ENCODE data around the gene G6PC3. TPM values are rescaled to one million over a fixed set of nuclear protein-coding genes. Genes with fewer than 3 reads are reported as not detected.

The G6PC3 gene
- total RNA-seq, 4 donors from 2014 or later, result 10.3 to 23.3 (median 17.2) TPM

DNA sequence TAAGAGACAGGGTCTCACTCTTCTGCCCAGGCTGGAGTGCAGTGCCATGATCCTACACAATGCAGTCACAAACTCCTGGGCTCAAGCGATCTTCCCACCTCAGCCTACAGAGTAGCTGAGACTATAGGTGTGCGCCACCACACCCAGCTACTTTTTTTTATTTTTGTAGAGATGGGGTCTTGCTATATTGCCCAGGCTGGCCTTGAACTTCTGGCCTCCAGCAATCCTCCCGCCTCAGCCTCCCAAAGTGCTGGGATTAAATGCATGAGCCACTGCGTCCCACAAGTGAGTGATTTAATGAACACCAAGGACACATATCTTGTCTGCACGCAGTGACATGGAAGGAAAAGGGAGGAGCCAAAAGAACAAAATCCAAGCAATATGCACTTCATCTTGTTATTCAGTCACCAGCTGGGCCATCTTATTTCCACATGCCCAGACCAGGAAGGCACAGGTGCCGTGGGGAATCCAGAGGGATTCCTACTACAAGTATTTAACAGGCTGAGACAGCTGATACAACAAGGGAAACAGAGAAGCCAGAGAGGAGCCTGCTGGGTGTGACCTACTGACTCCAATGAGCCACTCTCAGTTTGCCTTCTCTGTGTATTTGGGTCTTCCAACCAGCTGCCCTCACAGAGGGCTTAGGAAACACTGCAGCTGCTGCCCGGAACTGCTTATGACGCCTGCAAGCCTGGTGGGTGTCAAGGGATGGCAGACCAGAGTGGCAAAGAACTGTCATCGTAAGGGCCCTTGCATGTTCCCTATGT, 21.1 kb upstream of the G6PC3 start:
- intact Hi-C loops (cut with DNase I), result no loop called here
- Histone ChIP-seq H3K4me1 (peaks cover 0 to 14% (median 6%) of the 10 kb centered on the region in 3 donors), H3K36me3 (peaks cover 0 to 84% (median 36%) of the 10 kb centered on the region in 3 donors), H3K4me3 (no peak overlapping the region), H3K9me3 (no peaks in the 10 kb centered on the region), H3K27ac (no peak overlapping the region), H3K27me3 (no peaks in the 10 kb centered on the region)
- WGBS, 2 donors, result 91 to 96% methylated on average over 9 of the region's 9 CpGs
- no peak for TF ChIP-seq POLR2A (IDR thresholded peaks at IDR 0.05)
- TF ChIP-seq, protein P1, sequence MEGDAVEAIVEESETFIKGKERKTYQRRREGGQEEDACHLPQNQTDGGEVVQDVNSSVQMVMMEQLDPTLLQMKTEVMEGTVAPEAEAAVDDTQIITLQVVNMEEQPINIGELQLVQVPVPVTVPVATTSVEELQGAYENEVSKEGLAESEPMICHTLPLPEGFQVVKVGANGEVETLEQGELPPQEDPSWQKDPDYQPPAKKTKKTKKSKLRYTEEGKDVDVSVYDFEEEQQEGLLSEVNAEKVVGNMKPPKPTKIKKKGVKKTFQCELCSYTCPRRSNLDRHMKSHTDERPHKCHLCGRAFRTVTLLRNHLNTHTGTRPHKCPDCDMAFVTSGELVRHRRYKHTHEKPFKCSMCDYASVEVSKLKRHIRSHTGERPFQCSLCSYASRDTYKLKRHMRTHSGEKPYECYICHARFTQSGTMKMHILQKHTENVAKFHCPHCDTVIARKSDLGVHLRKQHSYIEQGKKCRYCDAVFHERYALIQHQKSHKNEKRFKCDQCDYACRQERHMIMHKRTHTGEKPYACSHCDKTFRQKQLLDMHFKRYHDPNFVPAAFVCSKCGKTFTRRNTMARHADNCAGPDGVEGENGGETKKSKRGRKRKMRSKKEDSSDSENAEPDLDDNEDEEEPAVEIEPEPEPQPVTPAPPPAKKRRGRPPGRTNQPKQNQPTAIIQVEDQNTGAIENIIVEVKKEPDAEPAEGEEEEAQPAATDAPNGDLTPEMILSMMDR (IDR thresholded peaks at IDR 0.05), result no peak
- DNase-seq, result no peak

DNA sequence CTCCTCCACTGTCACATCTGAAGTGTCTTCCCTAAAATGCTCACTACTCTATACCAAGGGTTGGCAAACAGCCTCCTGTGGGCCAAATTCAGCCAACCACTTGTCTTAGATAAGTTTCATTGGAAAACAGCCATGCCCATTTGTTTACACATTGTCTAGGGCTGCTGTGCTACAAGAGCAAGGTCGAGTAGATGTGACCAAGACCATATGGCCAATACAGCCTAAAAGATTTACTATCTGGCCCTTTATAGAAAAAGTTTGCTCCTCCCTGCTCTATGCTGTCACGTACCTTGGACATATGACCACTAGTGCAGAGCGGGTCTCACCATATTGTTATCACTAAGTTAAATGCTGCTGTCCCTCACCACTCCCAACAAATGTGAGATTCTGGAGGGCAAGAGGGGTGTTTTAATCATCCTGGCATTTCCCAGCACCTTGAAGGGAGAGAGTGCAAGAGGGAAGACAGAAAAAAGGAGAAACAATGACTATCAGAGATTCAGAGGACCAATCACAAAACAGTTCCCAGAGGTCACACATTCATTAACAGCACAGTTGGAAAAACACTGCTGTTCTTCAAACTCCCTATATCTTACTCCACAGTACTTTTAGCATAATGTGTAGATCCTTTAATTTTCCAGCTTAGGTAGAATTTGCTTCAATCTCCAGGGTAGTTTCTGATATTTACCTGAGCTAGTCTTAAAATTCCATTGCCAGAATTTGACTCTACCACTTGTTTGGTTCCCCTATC, 17.2 kb upstream of the G6PC3 start:
- TF ChIP-seq, protein P1 (IDR thresholded peaks at IDR 0.05), result no peak
- TF ChIP-seq POLR2A (IDR thresholded peaks at IDR 0.05), result no peak
- no peaks in the 10 kb centered on the region for H3K27me3 ChIP-seq
- DNase-seq, result no peak
- no peak overlapping the region for H3K4me3 ChIP-seq
- H3K9me3 ChIP-seq, result no peaks in the 10 kb centered on the region
- 62 to 73% methylated on average over 3 of the region's 3 CpGs for WGBS, 2 donors
- intact Hi-C loops (cut with DNase I), result no loop called here
- no peak overlapping the region for H3K27ac ChIP-seq
- H3K36me3 ChIP-seq, result peaks cover 0 to 99% (median 36%) of the 10 kb centered on the region in 3 donors
- H3K4me1 ChIP-seq, result peaks cover 0 to 7% (median 0%) of the 10 kb centered on the region in 3 donors

DNA sequence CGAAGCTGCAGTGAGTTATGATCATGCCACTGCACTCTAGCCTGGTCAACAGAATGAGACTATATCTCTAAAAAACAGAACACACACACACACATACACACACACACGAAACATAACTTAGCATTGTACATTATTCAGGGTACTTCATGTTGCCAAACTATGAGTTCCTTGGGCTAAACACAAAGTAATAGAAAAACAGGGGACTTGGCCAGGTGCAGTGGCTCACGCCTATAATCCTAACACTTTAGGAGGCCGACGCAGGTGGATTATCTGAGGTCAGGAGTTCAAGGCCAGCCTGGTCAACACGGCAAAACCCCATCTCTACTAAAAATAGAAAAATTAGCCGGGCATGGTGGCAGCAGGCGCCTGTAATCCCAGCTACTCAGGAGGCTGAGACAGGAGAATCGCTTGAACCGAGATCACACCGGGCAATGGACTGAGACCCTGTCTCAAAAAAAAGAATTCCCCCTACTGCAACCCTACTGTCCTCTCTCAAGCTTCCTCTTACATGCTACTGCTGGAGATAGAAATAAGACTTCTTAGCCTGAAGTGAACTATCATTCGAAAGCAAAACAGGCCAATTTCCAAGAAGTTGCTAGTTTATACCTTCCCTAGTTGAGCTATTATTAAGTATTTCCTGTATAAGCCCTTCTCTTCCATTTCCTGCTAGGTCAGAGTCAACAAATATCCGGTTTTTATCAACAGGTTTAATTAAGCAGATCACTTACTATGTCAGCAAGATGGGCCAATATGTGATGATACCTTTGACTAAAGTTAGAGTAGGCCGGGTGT, 11.2 kb upstream of the G6PC3 start:
- no peaks in the 10 kb centered on the region for H3K9me3 ChIP-seq
- peaks cover 0 to 97% (median 14%) of the 10 kb centered on the region in 3 donors for H3K36me3 ChIP-seq
- TF ChIP-seq, protein P1 (IDR thresholded peaks at IDR 0.05), result no peak
- no peak for TF ChIP-seq POLR2A (IDR thresholded peaks at IDR 0.05)
- intact Hi-C loops (cut with DNase I), result no loop called here
- no peak for DNase-seq
- peaks cover 0 to 14% (median 0%) of the 10 kb centered on the region in 3 donors for H3K4me1 ChIP-seq
- H3K27me3 ChIP-seq, result no peaks in the 10 kb centered on the region
- H3K27ac ChIP-seq, result no peak overlapping the region
- no peak overlapping the region for H3K4me3 ChIP-seq
- 78 to 89% methylated on average over 13 to 14 of the region's 14 CpGs for WGBS, 2 donors

DNA sequence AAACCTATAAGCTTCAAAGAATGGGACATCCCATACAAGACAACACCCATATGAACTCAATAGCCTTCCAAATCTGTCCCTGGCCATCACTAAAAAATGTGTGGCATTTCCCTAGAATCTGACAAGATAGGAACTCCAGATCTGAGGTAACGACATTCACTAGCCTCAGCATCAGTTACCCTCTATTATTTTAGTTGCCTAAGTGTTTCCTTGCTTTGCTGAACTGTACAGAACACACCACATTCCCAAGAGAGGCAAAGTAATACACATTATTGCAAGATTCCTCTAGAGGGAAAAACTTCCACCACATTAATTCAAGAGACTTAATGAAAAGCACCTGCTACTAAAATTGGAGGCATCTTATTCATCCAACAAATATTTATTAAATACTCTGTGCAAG, 9.1 kb upstream of the G6PC3 start:
- intact Hi-C loops (cut with DNase I), result no loop called here
- no peaks in the 10 kb centered on the region for H3K9me3 ChIP-seq
- H3K4me3 ChIP-seq, result no peak overlapping the region
- TF ChIP-seq POLR2A (IDR thresholded peaks at IDR 0.05), result no peak
- TF ChIP-seq, protein P1 (IDR thresholded peaks at IDR 0.05), result no peak
- no peak for DNase-seq
- 80 to 100% methylated on average over 1 of the region's 1 CpG for WGBS, 2 donors
- H3K4me1 ChIP-seq, result peaks cover 0 to 31% (median 4%) of the 10 kb centered on the region in 3 donors
- H3K27ac ChIP-seq, result no peak overlapping the region
- H3K27me3 ChIP-seq, result no peaks in the 10 kb centered on the region
- peaks cover 0 to 77% (median 14%) of the 10 kb centered on the region in 3 donors for H3K36me3 ChIP-seq

All from esophagus squamous epithelium (tissue), 5 donors.